ENCODE results near the gene FAM114A2.

Gene FAM114A2

GRCh38 chr5:154065971-154066370 lies 27.3 kb upstream of the FAM114A2 start:
- TF ChIP-seq EZH2 (IDR thresholded peaks at IDR 0.05; ENCODE audit: borderline replicate concordance, low read length) (no peak), CTCF (IDR thresholded peaks at IDR 0.05; ENCODE audit: low read length) (no peak)
- no peak overlapping the region for H3K9ac ChIP-seq (ENCODE audit: low read length)
- no peaks in the 10 kb centered on the region; the same call in 1 of the 2 replicates for H3K27me3 ChIP-seq (ENCODE audit: insufficient read depth, low read length)
- no peaks in the 10 kb centered on the region; the same call in 1 of the 2 replicates for H3K36me3 ChIP-seq (ENCODE audit: insufficient read depth, low read length)
- no peaks in the 10 kb centered on the region for H3K9me2 ChIP-seq (ENCODE audit: low read depth, low read length)
- no peaks in the 10 kb centered on the region for H3K4me1 ChIP-seq (ENCODE audit: insufficient read depth, low read length, severe bottlenecking)
- no peak overlapping the region for H3K27ac ChIP-seq (ENCODE audit: low read depth, low read length, poor library complexity, severe bottlenecking)
- H3K9me3 ChIP-seq (ENCODE audit: low read length): peaks cover 4% of the 10 kb centered on the region; the same call in 1 of the 2 replicates
- H3K4me2 ChIP-seq (ENCODE audit: low read length): no peak overlapping the region
- H3K4me3 ChIP-seq (ENCODE audit: low read depth, low read length, poor library complexity, severe bottlenecking): no peak overlapping the region
- H2AFZ ChIP-seq (ENCODE audit: low read length): no peak overlapping the region
- H4K20me1 ChIP-seq (ENCODE audit: insufficient read depth, low read length): no peaks in the 10 kb centered on the region
- no peaks in the 10 kb centered on the region for H3K79me2 ChIP-seq (ENCODE audit: insufficient read depth, low read length)
- H3F3A ChIP-seq (ENCODE audit: insufficient read depth, low read length): no peaks in the 10 kb centered on the region

DNA sequence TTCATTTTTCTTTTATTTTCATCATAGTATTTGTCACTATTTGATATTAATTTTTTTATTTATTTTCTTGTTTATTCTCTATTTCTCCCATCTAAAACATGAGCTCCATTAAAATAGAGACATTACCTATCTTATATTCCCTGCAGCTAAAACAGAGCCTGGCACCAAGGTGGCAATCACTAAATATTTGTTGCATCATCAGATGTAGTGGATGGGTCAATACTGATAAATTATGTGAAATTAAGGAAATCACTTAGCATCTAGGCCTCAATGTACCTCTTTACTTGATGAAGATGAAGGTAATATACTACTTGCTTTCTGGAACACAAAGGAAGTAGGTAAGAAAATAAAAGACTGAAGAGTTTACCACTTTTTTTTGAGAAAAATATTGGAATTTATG lies 24.7 kb upstream of the FAM114A2 start:
- TF ChIP-seq EZH2 (IDR thresholded peaks at IDR 0.05; ENCODE audit: borderline replicate concordance, low read length) (no peak), CTCF (IDR thresholded peaks at IDR 0.05; ENCODE audit: low read length) (no peak)
- Histone ChIP-seq H3K4me1 (ENCODE audit: insufficient read depth, low read length, severe bottlenecking) (peaks cover 8% of the 10 kb centered on the region), H3K9ac (ENCODE audit: low read length) (no peak overlapping the region), H3K9me2 (ENCODE audit: low read depth, low read length) (no peaks in the 10 kb centered on the region), H3K4me2 (ENCODE audit: low read length) (no peak overlapping the region), H3K36me3 (ENCODE audit: insufficient read depth, low read length) (no peaks in the 10 kb centered on the region; the same call in 1 of the 2 replicates), H3K9me3 (ENCODE audit: low read length) (peaks cover 4% of the 10 kb centered on the region; the same call in 1 of the 2 replicates), H2AFZ (ENCODE audit: low read length) (no peak overlapping the region), H3F3A (ENCODE audit: insufficient read depth, low read length) (no peaks in the 10 kb centered on the region), H4K20me1 (ENCODE audit: insufficient read depth, low read length) (no peaks in the 10 kb centered on the region), H3K27me3 (ENCODE audit: insufficient read depth, low read length) (no peaks in the 10 kb centered on the region; the same call in 1 of the 2 replicates), H3K27ac (ENCODE audit: low read depth, low read length, poor library complexity, severe bottlenecking) (no peak overlapping the region), H3K4me3 (ENCODE audit: low read depth, low read length, poor library complexity, severe bottlenecking) (no peak overlapping the region), H3K79me2 (ENCODE audit: insufficient read depth, low read length) (no peaks in the 10 kb centered on the region)

DNA sequence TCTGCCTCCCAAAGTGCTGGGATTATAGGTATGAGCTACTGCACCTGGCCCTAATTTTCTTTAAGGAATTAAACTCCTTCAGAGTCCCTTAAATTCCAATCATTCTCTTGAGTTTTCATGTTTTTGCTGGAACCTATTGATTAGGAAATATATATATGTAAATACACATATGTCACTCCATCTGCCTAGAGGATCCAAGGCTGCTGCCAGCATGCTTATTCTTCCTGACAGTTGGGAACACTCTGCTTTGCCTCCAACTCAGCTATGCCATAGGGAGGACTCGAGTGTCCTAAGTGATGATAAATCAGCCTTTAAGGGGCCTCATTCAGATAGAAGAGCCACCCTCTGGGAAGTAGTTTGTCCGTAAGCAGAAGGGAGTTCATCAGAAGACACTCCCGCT lies 21.9 kb upstream of the FAM114A2 start:
- peaks cover 4% of the 10 kb centered on the region; the same call in 1 of the 2 replicates for H3K9me3 ChIP-seq (ENCODE audit: low read length)
- H3K9me2 ChIP-seq (ENCODE audit: low read depth, low read length): no peaks in the 10 kb centered on the region
- H3K4me1 ChIP-seq (ENCODE audit: insufficient read depth, low read length, severe bottlenecking): peaks cover 16% of the 10 kb centered on the region
- no peaks in the 10 kb centered on the region for H3K79me2 ChIP-seq (ENCODE audit: insufficient read depth, low read length)
- no peak overlapping the region for H3K9ac ChIP-seq (ENCODE audit: low read length)
- no peak overlapping the region for H3K27ac ChIP-seq (ENCODE audit: low read depth, low read length, poor library complexity, severe bottlenecking)
- H3F3A ChIP-seq (ENCODE audit: insufficient read depth, low read length): no peaks in the 10 kb centered on the region
- no peaks in the 10 kb centered on the region; the same call in 1 of the 2 replicates for H3K27me3 ChIP-seq (ENCODE audit: insufficient read depth, low read length)
- H3K4me2 ChIP-seq (ENCODE audit: low read length): no peak overlapping the region
- no peaks in the 10 kb centered on the region for H4K20me1 ChIP-seq (ENCODE audit: insufficient read depth, low read length)
- no peak overlapping the region for H3K4me3 ChIP-seq (ENCODE audit: low read depth, low read length, poor library complexity, severe bottlenecking)
- H3K36me3 ChIP-seq (ENCODE audit: insufficient read depth, low read length): no peaks in the 10 kb centered on the region; the same call in 1 of the 2 replicates
- no peak overlapping the region for H2AFZ ChIP-seq (ENCODE audit: low read length)
- TF ChIP-seq CTCF (IDR thresholded peaks at IDR 0.05; ENCODE audit: low read length) (no peak), EZH2 (IDR thresholded peaks at IDR 0.05; ENCODE audit: borderline replicate concordance, low read length) (no peak)

Data from OCI-LY1 (cell line).